Measurements from ENCODE around the gene KCNJ10.

KCNJ10 gene

GRCh38 chr1:159981351-159982055 lies 88.5 kb downstream of the KCNJ10 start:
- Histone ChIP-seq H3K4me3 (ENCODE audit: low read length) (no peak overlapping the region), H3K79me2 (ENCODE audit: low read length) (no peaks in the 10 kb centered on the region), H3K4me1 (ENCODE audit: low read length) (no peaks in the 10 kb centered on the region), H3K9ac (ENCODE audit: low read length) (no peak overlapping the region), H3K9me3 (ENCODE audit: insufficient read depth, low read length) (no peaks in the 10 kb centered on the region), H3K36me3 (replicated peaks; ENCODE audit: low read depth, low read length) (no peaks in the 10 kb centered on the region), H2AFZ (ENCODE audit: low read depth, low read length) (no peak overlapping the region), H4K20me1 (ENCODE audit: insufficient read depth, low read length) (no peaks in the 10 kb centered on the region), H3K4me2 (ENCODE audit: low read length) (no peak overlapping the region), H3K27me3 (ENCODE audit: low read depth, low read length) (peaks cover 67% of the 10 kb centered on the region), H3K27ac (ENCODE audit: low read length) (no peak overlapping the region)
- no peak for TF ChIP-seq CTCF (IDR thresholded peaks at IDR 0.05; ENCODE audit: low read depth, low read length)
- no peak for TF ChIP-seq EZH2phosphoT487 (IDR thresholded peaks at IDR 0.05; ENCODE audit: low read depth)

GRCh38 chr1:159980786-159981185 lies 89.2 kb downstream of the KCNJ10 start:
- Histone ChIP-seq H3K27me3 (ENCODE audit: low read depth, low read length) (peaks cover 66% of the 10 kb centered on the region), H2AFZ (ENCODE audit: low read depth, low read length) (no peak overlapping the region), H3K79me2 (ENCODE audit: low read length) (no peaks in the 10 kb centered on the region), H4K20me1 (ENCODE audit: insufficient read depth, low read length) (no peaks in the 10 kb centered on the region), H3K4me3 (ENCODE audit: low read length) (no peak overlapping the region), H3K9ac (ENCODE audit: low read length) (no peak overlapping the region), H3K9me3 (ENCODE audit: insufficient read depth, low read length) (no peaks in the 10 kb centered on the region), H3K4me2 (ENCODE audit: low read length) (no peak overlapping the region), H3K4me1 (ENCODE audit: low read length) (no peaks in the 10 kb centered on the region), H3K27ac (ENCODE audit: low read length) (no peak overlapping the region), H3K36me3 (replicated peaks; ENCODE audit: low read depth, low read length) (no peaks in the 10 kb centered on the region)
- TF ChIP-seq EZH2phosphoT487 (IDR thresholded peaks at IDR 0.05; ENCODE audit: low read depth) = no peak
- no peak for TF ChIP-seq CTCF (IDR thresholded peaks at IDR 0.05; ENCODE audit: low read depth, low read length)

GRCh38 chr1:159980076-159980475 lies 89.9 kb downstream of the KCNJ10 start:
- Histone ChIP-seq H3K9me3 (ENCODE audit: insufficient read depth, low read length) (no peaks in the 10 kb centered on the region), H2AFZ (ENCODE audit: low read depth, low read length) (no peak overlapping the region), H3K4me1 (ENCODE audit: low read length) (no peaks in the 10 kb centered on the region), H3K36me3 (replicated peaks; ENCODE audit: low read depth, low read length) (no peaks in the 10 kb centered on the region), H4K20me1 (ENCODE audit: insufficient read depth, low read length) (no peaks in the 10 kb centered on the region), H3K27me3 (ENCODE audit: low read depth, low read length) (peaks cover 66% of the 10 kb centered on the region), H3K27ac (ENCODE audit: low read length) (no peak overlapping the region), H3K9ac (ENCODE audit: low read length) (no peak overlapping the region), H3K4me2 (ENCODE audit: low read length) (no peak overlapping the region), H3K4me3 (ENCODE audit: low read length) (no peak overlapping the region), H3K79me2 (ENCODE audit: low read length) (no peaks in the 10 kb centered on the region)
- TF ChIP-seq CTCF (IDR thresholded peaks at IDR 0.05; ENCODE audit: low read depth, low read length) (no peak), EZH2phosphoT487 (IDR thresholded peaks at IDR 0.05; ENCODE audit: low read depth) (no peak)

- H3K4me1 ChIP-seq (ENCODE audit: low read length) = no peaks in the 10 kb centered on the region
- H3K4me3 ChIP-seq (ENCODE audit: low read length) = no peak overlapping the region
- no peaks in the 10 kb centered on the region for H3K79me2 ChIP-seq (ENCODE audit: low read length)
- no peak overlapping the region for H3K27ac ChIP-seq (ENCODE audit: low read length)
- H3K4me2 ChIP-seq (ENCODE audit: low read length) = no peak overlapping the region
- H3K9me3 ChIP-seq (ENCODE audit: insufficient read depth, low read length) = no peaks in the 10 kb centered on the region
- peaks cover 69% of the 10 kb centered on the region for H3K27me3 ChIP-seq (ENCODE audit: low read depth, low read length)
- H3K9ac ChIP-seq (ENCODE audit: low read length) = no peak overlapping the region
- H2AFZ ChIP-seq (ENCODE audit: low read depth, low read length) = no peak overlapping the region
- TF ChIP-seq CTCF (IDR thresholded peaks at IDR 0.05; ENCODE audit: low read depth, low read length) (no peak), EZH2phosphoT487 (IDR thresholded peaks at IDR 0.05; ENCODE audit: low read depth) (no peak)
- H4K20me1 ChIP-seq (ENCODE audit: insufficient read depth, low read length) = no peaks in the 10 kb centered on the region
- no peaks in the 10 kb centered on the region for H3K36me3 ChIP-seq (replicated peaks; ENCODE audit: low read depth, low read length)
Observed at GRCh38 chr1:159979257-159979656, 90.7 kb downstream of the KCNJ10 start.

Measured in OCI-LY3 (cell line).